ENCODE data around the gene SLC22A31.

DNA sequence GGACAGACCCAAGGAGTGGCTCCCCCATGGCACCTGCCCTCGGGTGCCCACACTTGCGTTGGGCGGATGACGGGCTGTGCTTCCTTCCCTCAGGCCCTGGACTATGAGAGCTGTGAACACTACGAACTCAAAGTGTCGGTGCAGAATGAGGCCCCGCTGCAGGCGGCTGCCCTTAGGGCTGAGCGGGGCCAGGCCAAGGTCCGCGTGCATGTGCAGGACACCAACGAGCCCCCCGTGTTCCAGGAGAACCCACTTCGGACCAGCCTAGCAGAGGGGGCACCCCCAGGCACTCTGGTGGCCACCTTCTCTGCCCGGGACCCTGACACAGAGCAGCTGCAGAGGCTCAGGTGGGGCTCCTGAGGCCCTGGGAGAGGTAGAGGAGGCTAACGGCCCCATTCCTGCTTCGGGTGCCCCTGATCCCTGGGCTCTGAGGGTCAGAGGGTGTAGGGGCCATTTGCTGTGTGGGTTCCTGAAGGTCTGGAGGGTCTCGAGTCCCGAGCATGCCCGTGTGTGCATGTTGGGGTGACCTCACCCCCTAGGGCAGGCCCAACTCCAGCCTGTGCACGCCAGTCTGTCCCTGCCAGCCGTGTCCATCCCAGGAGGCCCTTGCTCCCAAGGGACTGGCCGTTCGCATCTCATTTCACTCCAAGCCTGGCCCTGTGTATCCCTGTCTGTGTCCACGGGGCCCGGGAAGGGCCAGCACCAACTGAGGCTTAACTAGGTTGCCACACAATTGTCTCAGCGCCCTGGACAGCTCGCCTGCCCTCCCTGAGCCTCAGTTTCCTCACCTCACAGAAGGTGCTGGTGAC lies 10.0 kb downstream of the SLC22A31 start:
- TF ChIP-seq, protein P1, sequence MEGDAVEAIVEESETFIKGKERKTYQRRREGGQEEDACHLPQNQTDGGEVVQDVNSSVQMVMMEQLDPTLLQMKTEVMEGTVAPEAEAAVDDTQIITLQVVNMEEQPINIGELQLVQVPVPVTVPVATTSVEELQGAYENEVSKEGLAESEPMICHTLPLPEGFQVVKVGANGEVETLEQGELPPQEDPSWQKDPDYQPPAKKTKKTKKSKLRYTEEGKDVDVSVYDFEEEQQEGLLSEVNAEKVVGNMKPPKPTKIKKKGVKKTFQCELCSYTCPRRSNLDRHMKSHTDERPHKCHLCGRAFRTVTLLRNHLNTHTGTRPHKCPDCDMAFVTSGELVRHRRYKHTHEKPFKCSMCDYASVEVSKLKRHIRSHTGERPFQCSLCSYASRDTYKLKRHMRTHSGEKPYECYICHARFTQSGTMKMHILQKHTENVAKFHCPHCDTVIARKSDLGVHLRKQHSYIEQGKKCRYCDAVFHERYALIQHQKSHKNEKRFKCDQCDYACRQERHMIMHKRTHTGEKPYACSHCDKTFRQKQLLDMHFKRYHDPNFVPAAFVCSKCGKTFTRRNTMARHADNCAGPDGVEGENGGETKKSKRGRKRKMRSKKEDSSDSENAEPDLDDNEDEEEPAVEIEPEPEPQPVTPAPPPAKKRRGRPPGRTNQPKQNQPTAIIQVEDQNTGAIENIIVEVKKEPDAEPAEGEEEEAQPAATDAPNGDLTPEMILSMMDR (IDR thresholded peaks at IDR 0.05 in 2 of 3, conservative IDR thresholded peaks at IDR 0.05 in 1 of 3; ENCODE audit: borderline replicate concordance in 1 of 3, insufficient read depth in 1 of 3, low read depth in 2 of 3, low read length in 2 of 3) = no peak
- TF ChIP-seq, protein P2, sequence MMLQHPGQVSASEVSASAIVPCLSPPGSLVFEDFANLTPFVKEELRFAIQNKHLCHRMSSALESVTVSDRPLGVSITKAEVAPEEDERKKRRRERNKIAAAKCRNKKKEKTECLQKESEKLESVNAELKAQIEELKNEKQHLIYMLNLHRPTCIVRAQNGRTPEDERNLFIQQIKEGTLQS (IDR thresholded peaks at IDR 0.05) = no peak
- TF ChIP-seq POLR2A (IDR thresholded peaks at IDR 0.05; ENCODE audit: borderline replicate concordance, extremely low read depth, insufficient read depth, insufficient read length) (no peak), ZFX (IDR thresholded peaks at IDR 0.05) (no peak), CBX3 (IDR thresholded peaks at IDR 0.05; ENCODE audit: low read depth) (no peak), YY1 (IDR thresholded peaks at IDR 0.05; ENCODE audit: extremely low read depth, insufficient replicate concordance, low read depth, low read length) (no peak), EZH2 (IDR thresholded peaks at IDR 0.05) (no peak), POLR2AphosphoS5 (IDR thresholded peaks at IDR 0.05; ENCODE audit: low read depth, low read length) (no peak), JUND (IDR thresholded peaks at IDR 0.05) (no peak)

All from HCT116 (cell line).